NCI-H82 treated with DMSO at 0.1 percent for 48 hours (cell line): ENCODE data around the gene TMPRSS11A.

Experiments used
- DNase-seq: peaks from one replicate; lab custom pipeline; 2025; ENCODE audit not compliant: unreplicated experiment; lab: John Stamatoyannopoulos, UW

Gene TMPRSS11A

DNA sequence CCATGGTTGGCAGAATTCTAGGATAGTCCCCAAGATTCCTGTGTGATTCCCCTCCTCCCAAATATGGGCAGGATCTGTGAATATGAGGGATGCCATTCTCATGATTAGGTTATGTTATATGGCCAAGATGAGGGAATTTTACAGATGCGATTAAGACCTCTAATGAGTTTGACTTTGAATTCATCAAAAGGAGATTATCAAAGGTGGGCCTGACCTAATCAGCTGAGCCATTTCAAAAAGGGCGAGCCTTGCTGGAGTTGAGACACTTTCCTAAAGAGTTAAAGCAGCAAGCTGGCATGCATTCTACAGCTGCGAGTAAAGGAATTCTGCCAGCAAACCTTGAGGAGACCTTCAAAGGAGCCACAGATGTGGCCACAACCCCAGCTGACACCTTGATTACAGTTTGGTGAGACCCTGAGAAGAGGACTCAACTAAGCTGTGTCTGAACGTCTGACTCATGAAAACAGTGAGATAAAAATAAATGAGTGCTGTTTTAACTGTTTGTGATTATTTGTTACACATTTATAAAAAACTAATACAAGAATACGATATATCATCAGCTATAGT is 47.8 kb downstream of the TMPRSS11A start:
- DNase-seq = no peak

DNA sequence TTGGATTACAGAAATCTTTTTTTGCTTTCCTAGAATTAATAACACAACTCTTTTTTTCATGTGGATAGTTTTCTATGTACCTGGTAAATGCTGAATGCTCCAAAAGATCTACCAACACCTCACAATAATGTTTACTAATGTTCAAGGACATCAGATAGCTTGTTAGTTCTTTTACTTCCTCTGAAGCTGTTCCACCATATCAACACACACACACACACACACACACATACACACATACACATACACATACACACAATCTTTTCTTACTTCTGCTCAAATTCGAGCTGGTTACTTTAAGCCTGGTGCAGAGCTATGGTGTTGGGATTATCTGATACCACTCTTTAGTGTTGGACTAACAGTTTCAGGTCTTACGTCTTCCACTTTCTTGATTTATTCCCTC is 51.2 kb downstream of the TMPRSS11A start:
- no peak for DNase-seq

DNA sequence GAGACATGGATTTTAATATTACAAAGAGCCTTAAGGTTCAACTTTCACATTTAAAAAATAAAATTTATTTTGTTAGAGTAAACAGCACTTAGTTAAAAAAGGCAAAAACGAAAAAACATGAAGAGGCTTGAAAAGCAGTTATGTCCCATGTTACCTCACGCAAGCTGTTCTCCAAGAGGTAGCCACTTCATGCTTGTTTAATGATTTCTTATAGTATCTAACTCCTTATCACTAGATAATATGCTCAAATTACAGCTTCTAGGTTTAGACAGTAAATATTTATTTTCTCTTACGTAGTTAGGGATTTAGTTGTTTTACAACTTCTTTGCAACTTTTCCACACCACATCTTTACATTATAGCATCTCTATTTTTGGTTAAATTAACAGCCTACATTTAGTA is 51.7 kb downstream of the TMPRSS11A start:
- no peak for DNase-seq

DNA sequence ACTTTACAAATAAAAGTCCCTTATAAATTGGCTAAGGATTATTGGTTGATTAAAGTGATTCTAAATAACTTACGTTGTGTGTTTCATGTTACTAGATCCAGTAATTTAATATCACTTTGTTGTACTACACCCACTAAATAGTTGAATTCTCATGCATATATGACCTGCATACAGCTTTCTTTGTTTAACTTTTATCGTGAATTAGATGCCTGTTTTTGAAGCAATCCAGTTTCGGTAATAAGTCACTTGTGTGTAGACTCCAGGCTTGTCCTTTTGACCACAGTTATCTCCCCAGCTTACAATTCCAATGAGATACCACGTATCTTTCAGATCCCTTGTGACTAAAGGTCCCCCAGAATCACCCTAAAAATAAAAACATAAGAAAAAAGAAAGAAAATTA is 52.2 kb downstream of the TMPRSS11A start:
- DNase-seq = no peak

DNA sequence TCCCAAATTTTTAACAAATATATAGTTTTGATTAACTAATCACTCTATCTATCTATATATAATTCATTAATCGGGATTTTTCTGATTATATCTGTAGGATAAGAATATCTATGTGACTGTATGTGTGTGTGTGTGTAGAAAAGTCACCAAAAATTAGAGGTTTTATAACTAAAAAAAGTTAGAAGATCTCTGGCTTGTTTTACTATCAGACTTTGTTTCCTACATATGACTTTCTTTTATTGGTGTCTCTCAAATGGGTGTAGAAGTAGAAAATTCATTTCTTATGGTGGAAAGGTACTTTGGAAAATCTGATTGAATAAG is 52.7 kb downstream of the TMPRSS11A start:
- DNase-seq = no peak

DNA sequence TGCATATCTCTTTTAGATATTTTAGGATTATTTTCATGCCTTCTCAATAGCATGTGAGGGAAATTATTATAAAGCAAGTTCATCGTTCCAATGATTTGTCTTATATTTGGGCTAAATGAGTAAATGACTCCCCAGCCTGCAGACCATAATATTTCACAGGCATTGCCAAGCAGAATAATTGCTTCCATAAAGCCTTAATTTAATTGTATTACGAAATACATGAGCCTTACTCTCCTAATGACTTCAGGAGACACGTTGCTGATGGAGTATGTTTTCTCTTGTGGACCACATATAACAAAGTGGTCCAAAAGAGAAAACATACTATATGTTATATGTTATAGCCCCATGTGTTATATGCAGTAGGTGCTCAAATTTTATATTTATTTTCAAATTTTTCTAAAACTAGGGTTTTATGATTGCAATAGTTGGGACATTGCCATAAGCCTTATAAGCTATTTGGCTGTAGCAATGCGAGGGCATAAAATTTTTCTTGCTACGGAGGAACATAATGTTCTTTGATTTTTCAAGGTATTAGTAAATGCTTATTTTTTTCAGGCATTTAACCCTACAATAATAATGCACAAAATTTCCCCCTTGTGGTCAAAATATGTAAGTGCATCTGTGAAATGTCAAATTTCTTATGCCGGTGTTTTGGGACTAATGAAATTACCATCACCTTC is 53.2 kb downstream of the TMPRSS11A start:
- no peak for DNase-seq

DNA sequence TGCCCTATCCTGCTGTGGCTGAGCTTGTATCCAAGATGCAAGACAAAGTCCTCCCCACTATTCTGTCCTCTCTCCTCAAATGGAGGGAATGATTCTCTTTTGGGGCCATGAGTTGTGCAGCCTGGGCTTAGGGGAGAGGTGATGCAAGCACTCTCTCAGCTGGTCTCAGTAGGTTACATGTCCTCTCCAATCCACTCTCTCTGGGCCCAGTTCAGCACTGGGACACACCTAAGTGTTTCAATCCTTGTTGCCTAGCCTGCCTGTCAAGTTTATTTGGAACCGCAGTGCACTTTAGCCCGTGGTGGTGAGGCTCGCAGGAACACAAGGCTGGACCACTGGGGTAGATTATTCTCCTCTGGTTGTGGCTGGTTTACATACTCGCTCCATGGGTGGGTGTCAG is 55.6 kb downstream of the TMPRSS11A start:
- no peak for DNase-seq

DNA sequence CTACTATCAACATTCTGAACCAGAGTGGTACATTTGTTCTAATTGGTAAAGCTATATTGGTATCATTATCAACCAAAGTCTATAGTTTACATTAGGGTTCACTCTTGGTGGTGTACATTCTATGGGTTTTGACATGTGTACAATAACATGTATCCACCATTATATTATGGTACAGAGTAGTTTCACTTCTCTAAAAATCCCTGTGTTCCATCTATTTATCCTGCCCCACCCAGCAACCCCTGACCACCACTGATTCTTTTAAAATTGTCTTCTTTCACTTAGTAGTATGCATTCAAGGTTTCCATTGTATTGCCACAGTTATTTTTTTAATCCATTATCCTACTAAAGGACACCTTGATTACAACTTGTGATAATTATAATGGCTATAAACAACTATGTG is 64.2 kb downstream of the TMPRSS11A start:
- DNase-seq = no peak

DNA sequence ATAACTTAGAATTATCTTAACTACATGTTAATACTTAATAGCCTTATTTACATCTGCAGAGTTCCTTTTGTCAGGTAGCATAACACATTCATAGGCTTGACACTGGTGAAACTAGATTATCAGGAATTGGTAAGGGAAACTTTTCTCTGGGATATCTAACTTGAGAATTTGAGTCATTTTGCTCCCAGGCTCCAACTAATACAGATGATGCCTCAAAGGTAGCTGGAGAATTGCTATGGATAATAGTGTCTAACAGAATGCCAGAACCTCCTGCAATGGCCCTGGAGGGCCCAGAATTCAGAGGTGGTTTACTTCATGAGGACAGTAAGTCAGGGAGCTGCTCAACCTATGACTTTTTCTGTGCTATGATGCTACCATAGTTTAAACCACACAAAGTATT is 65.6 kb downstream of the TMPRSS11A start:
- no peak for DNase-seq

DNA sequence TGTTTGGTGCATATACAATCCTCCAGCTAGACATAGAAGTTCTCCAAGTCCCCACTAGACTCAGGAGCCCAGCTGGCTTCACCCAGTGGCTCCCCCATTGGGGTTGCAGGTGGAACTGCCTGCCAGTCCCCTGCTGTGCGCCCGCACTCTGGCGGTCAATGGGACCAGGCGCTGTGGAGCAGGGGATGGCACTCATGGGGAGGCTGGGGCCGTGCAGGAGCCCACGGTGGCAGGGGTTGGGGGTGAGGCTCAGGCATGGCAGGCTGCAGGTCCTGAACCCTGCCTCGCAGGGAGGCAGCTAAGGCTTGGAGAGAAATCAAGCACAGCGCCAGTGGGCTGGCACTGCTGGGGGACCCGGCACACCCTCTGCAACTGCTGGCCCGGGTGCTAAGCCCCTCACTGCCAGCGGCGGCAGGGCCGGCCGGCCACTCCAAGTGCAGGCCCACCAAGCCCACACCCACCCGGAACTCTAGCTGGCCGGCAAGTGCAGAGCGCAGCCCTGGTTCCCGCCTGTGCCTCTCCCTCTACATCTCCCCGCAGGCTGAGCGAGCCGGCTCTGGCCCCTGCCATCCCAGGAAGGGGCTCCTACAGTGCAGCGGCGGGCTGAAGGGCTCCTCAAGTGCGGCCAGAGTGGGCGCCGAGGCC is 66.8 kb downstream of the TMPRSS11A start:
- DNase-seq = no peak

DNA sequence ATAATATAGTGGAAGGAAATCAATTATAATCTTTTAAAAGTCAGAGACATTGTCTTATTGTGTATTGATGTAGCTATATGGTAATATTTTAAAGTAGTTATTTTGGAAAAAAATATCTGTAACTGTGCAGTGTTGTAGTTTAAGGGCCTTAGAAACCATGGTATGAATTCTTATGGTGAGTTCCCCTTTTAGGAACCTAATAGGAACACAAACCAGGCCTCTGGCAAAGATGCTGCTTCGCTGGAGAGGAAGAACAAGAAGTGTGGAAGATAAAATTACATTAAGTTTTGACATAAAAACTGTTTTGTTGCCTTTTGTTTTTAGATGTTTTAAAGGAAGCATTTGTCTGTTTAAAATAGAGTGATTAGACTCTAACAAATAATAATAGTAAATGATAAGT is 68.6 kb downstream of the TMPRSS11A start:
- no peak for DNase-seq

DNA sequence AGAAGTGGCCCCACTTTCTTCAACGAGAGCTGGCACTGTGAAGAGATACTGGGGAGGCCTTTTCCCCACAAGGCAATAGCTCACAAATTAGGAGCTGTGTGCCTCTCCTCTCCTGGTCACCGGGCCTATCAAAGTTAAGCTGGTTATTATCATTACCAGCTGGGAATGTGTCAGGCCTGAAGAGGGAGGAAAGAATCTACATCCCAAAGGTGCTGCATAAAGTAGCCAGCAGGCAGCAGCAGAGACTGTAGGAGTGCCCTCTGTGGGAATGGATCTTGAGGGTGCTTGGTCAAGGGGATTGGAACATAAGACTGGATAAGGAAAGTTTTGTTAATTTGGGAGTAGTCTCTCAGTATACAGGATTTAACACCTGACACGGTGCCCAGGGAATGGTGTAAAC is 70.4 kb downstream of the TMPRSS11A start:
- no peak for DNase-seq

DNA sequence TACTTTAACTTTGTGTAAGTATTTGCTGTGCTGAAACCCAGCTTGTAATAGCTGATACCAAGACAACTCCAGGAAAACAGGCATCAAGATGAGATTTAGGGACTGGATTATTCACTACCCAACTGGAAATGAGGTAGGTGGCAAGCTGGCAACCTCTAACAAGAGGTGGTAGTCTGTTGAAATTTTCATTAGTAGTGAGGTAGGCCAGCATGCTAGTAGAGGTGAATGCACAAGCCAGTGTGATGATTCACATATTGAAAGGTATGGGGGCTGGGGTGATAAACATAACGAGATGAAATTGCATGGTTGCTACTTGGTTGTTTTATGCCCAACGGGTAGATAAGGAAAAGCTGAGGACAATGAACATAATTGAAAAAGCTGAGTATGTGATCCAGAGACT is 71.0 kb downstream of the TMPRSS11A start:
- DNase-seq = no peak

DNA sequence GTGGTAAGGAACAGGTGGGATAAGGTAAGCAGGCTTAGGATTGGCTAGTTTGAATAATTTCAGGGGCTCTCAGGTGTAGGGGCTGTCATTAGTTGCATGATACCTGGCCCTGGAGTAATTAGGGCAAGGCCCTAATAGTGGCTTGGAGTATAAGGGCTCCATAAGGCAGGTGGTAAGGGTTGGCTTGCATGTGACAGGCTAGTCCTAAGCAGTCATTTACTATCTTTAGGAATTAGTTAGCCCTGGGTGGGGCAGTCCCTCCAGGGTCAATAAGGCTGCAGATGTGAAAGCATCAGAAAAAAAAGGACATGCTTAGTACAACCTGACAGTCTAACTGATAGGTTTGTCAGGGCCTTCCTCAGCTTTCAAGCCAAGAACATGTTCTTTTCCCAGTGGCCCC is 71.6 kb downstream of the TMPRSS11A start:
- DNase-seq = no peak

DNA sequence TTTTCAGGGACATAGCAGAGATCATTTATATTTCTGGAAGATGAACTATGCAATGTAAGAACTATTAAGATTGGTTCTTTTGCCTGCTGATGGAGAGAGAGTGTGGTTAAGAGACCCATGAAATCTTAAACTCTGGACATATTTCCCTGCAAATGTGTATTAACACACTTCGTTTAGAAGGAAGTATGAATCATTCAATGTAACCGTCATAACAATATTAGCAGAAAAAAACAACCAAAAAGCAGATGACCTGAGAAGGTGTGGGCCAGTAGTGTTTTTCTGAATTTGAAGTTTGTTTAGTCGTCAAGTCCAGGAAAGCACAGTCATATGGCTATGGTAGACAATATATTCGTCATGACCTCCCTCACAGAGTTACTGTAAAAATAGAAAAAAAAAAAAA is 77.0 kb downstream of the TMPRSS11A start:
- DNase-seq = no peak

DNA sequence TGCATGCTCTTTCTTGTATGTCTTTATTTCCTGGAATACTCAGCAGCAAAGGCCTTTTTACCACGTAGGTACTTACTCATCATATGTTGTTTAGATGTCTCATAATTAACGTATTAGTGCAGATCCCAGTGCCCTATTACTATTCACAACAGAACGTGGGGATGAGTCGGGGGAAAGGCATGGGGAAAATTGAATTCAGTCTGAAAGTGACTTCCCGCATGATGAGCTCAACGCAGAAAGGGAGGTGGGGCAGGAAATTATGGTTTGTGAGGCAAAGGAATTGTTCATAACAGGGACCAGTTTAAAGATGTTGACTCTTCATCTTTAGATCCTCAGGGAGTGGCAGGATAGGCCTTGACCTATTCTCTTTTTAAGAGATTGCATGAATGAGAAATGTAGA is 77.5 kb downstream of the TMPRSS11A start:
- DNase-seq = no peak

DNA sequence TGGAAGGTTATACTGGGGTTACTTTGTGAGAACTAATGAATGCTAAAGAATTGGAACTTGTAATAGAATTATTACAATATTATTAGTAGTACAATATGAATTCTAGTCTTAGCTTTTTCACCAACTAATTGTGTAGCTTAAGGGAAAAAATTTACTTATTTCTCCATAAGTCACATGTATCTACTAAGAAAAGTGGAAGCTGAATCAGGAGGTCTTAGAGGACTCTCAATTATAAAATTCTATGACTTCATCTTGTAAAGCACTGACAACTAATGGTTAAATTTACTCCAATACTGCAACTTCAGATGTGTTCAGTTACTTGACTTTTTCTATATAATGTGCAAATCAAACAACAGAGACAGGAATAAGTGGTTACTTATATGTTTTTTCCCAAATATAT is 78.6 kb downstream of the TMPRSS11A start:
- DNase-seq = no peak

DNA sequence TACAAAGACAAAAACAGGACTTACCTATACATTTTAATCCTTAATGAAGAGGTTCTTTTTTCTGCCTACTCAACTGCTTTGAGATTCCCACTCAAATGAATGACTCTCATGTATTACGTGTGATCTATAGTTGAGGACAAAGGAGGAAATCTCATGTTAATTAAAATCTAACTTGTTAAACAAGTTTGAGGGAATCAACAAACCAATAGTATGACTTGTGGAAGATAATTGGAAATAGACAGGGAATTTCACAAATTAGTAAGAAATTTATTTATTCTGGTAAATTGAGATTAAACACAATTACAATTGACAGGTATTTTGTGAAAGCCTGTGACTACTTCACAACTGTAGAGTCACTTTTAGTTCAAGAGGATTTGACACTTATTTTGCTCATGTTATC is 79.4 kb downstream of the TMPRSS11A start, which contains the start of gene TMPRSS11D:
TMPRSS11D (minus strand) TSS at position 101 of the 400 bp plus-strand sequence; CDS start at position 32, 69 bp downstream.
- DNase-seq = no peak

DNA sequence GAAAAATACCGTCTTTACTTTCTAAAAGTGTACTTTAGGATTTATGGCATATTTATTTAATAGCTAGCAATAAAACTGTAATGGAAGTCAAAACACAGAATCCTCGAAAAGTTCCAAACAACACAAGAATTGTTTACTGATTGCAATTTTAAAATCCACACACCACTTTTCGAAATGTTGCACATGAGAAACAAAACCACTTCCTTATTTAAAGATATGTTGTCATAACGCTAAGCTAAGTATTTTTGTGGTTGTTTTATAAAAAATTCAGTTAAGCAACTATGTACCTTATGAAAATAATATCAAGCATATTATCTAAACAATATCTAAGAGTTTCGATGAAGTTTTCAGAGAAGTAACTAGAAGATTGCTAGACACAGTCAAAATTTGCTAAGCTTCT is 79.8 kb downstream of the TMPRSS11A start:
- DNase-seq = no peak

DNA sequence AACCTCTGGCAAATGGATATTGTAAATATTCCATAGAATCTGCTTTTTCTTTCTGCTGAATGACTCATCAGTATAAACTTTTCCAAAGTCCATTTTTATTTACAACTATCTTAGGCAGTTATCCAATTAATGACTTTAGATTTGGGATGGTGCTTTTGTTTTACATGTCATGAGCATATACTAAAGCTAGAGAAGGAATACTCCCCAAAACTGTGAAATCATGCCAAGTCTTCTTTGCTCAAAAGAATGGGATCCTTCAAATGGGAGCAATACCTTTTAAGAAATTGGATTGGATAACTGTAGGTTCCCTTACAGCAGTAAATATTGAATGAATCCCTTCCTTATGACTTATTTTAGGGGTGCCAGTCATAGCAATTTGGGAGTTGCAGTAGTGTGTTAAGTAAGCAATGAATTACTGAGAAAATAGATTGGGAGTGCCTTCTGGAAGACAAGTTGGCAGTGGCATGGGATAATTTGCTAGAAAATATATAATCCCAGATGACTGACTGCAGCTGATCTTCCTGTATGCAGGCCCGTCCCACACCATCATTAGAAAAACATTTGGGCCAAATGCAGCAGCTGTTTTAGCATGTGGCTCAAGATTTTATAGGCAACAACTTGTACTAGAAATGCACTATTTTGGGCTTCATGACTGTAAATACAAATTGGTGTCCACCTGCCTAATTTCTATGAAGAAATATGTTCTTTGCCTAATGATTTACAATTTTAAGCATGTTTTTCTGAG is 82.3 kb downstream of the TMPRSS11A start:
- DNase-seq = no peak

DNA sequence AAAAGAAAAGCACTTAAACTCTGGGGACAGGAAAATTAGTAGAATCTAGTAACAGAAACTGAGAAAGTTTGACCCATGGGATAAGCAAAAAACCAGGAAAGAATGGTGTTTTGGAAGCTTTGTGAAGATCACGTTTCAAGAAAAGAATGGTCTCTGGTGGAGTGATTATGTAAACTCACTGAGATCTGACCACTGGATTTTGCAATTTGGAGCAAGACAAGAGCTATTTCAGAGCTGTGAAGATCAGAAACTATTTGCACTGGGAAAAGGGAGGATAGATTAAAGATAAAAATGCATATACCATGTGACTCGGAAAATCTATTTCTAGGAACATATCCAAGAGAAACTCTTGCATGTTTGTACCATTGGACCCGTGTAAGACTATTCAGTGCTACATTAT is 83.8 kb downstream of the TMPRSS11A start:
- no peak for DNase-seq

DNA sequence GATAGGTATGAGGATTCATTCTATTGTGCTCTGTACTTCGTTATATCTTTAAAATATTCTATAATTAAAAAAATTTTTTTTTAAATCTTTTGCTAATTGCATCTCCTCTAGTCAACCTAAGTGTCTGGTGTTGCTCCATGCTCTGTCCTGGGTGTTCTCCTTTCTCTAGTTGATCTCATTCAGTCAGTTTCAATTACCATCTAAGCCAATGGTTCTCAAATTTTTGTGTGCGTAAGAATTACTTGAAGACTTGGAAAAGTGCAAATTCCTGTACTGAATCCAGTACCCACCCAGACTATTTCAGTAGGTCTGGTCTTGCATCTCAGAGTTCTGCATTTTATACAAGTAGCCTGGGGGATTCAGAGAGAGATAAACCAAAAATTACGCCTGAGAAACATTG is 86.2 kb downstream of the TMPRSS11A start:
- DNase-seq = no peak
